Neuronal stem cell (in vitro differentiated cells): ENCODE data around the gene FBXO46.

Experiments
- DNase-seq: peaks from one replicate; pipeline ENCODE4 v3.0.0-alpha.2; 2013; ENCODE audit warnings: low spot score
- H2AFZ ChIP-seq: one replicate; pipeline ENCODE4 v1.6.1; 2013; ENCODE audit warnings: mild to moderate bottlenecking, low read length, inconsistent platforms
- H2AK5ac ChIP-seq: 2 replicates; pipeline ENCODE4 v1.6.1; 2013; ENCODE audit warnings: low read depth, mild to moderate bottlenecking, inconsistent platforms, low read length, moderate library complexity, mixed read lengths
- H2BK120ac ChIP-seq: 2 replicates; pipeline ENCODE4 v1.6.1; 2013; ENCODE audit warnings: low read depth, mild to moderate bottlenecking, inconsistent platforms, low read length, moderate library complexity, mixed read lengths
- H2BK12ac ChIP-seq: one replicate; pipeline ENCODE4 v1.6.1; 2013; ENCODE audit warnings: low read length, inconsistent platforms
- H2BK15ac ChIP-seq: 2 replicates; pipeline ENCODE4 v1.6.1; 2013; ENCODE audit warnings: mild to moderate bottlenecking, low read length, inconsistent platforms, mixed read lengths
- H2BK5ac ChIP-seq: one replicate; pipeline ENCODE4 v1.6.1; 2013; ENCODE audit warnings: inconsistent platforms, mild to moderate bottlenecking, low read length, moderate library complexity
- H3K14ac ChIP-seq: one replicate; pipeline ENCODE4 v1.6.1; 2013; ENCODE audit warnings: low read length, inconsistent platforms
- H3K18ac ChIP-seq: 2 replicates; pipeline ENCODE4 v1.6.1; 2013; ENCODE audit warnings: low read length, inconsistent platforms
- H3K23ac ChIP-seq: 2 replicates; pipeline ENCODE4 v1.6.1; 2013; ENCODE audit warnings: low read depth, mild to moderate bottlenecking, mixed read lengths, low read length, inconsistent platforms; ENCODE audit not compliant: poor library complexity
- H3K27ac ChIP-seq: replicated peaks from 3 replicates; pipeline ENCODE4 v1.5.1; 2013; ENCODE audit warnings: low read length, inconsistent platforms
- H3K27me3 ChIP-seq, 3 experiments: 2 replicates each; pipeline ENCODE4 v1.6.1; 2013; ENCODE audit warnings: low read length in 3 of 3, mild to moderate bottlenecking in 2 of 3, inconsistent platforms in 1 of 3, low read depth in 1 of 3, mixed read lengths in 1 of 3, moderate library complexity in 1 of 3; ENCODE audit not compliant: control insufficient read depth in 3 of 3, insufficient read depth in 3 of 3
- H3K36me3 ChIP-seq, 2 donors: replicated peaks in 1 of 2; 2 replicates each; pipeline ENCODE4 v1.6.1; 2013; ENCODE audit warnings: low read length in 2 of 2; ENCODE audit not compliant: control insufficient read depth in 2 of 2, insufficient read depth in 2 of 2
- H3K4ac ChIP-seq: 2 replicates; pipeline ENCODE4 v1.6.1; 2013; ENCODE audit warnings: inconsistent platforms, mild to moderate bottlenecking, low read length, moderate library complexity
- H3K4me1 ChIP-seq, 2 donors: 1 replicate in 1 of 2; 2 replicates in 1 of 2; pipeline ENCODE4 v1.6.1; 2013; ENCODE audit warnings: low read length in 2 of 2, low read depth in 1 of 2; ENCODE audit not compliant: control insufficient read depth in 2 of 2, insufficient read depth in 1 of 2
- H3K4me2 ChIP-seq: one replicate; pipeline ENCODE4 v1.6.1; 2013; ENCODE audit warnings: mild to moderate bottlenecking, low read length, inconsistent platforms; ENCODE audit not compliant: insufficient read depth, poor library complexity, severe bottlenecking
- H3K4me3 ChIP-seq, 2 donors: 2 replicates each; pipeline ENCODE4 v1.5.1; 2013; ENCODE audit warnings: low read length in 2 of 2, mild to moderate bottlenecking in 2 of 2, inconsistent platforms in 1 of 2, moderate library complexity in 1 of 2
- H3K79me1 ChIP-seq: one replicate; pipeline ENCODE4 v1.6.1; 2013; ENCODE audit warnings: low read depth, mild to moderate bottlenecking, inconsistent platforms, low read length, moderate library complexity
- H3K9ac ChIP-seq: one replicate; pipeline ENCODE4 v1.6.1; 2013; ENCODE audit warnings: mild to moderate bottlenecking, low read depth, low read length, inconsistent platforms; ENCODE audit not compliant: poor library complexity
- H3K9me3 ChIP-seq, 2 donors: replicated peaks in 1 of 2; 2 replicates each; pipeline versions ENCODE3 to v1.6.1; 2013; ENCODE audit warnings: low read length in 2 of 2, mild to moderate bottlenecking in 2 of 2, inconsistent platforms in 1 of 2, low read depth in 1 of 2, mixed read lengths in 1 of 2, moderate library complexity in 1 of 2; ENCODE audit not compliant: control insufficient read depth in 2 of 2, insufficient read depth in 1 of 2
- H4K8ac ChIP-seq: one replicate; pipeline ENCODE4 v1.6.1; 2013; ENCODE audit warnings: low read depth, mild to moderate bottlenecking, inconsistent platforms, low read length, moderate library complexity
- H4K91ac ChIP-seq: one replicate; pipeline ENCODE4 v1.6.1; 2013; ENCODE audit warnings: low read length, low read depth, mild to moderate bottlenecking, inconsistent platforms; ENCODE audit not compliant: poor library complexity
- WGBS, 2 donors: extraction: QIAGEN DNeasy Blood & Tissue Kit; methylation state at CpG; one replicate each; pipeline ENCODE4 v1.1.7; 2013; ENCODE audit warnings: missing lambda C conversion rate in 2 of 2, mixed read lengths in 1 of 2; ENCODE audit not compliant: insufficient read length in 2 of 2, insufficient replicate concordance in 1 of 2; ENCODE audit errors: extremely low coverage in 2 of 2; 5-methylcytosine and 5-hydroxymethylcytosine counted together

FBXO46 gene

DNA sequence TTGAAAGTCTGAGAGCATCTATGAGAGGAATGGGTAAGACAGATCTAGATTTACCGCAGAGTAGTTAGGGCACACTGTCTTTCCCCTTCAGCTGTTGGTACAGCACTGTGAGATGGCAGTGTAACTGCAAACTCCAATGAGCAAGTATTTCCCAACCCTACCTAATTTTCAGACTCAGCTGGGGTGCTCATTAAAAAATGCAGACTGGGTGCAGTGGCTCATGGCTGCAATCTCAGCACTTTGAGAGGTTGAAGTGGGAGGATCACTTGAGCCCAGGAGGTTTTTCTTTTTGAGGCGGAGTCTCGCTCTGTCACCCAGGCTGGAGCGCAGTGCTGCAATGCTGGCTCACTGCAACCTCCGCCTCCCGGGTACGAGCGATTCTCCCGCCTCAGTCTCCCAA lies 25.6 kb downstream of the FBXO46 start:
- Histone ChIP-seq H2AK5ac (no peak overlapping the region), H3K4me1 (peaks cover 0 to 3% of the 10 kb centered on the region in 2 donors), H3K23ac (no peak overlapping the region), H2BK12ac (no peak overlapping the region), H2BK15ac (no peak overlapping the region), H2BK5ac (no peak overlapping the region), H4K91ac (no peak overlapping the region), H3K4me3 (no peak overlapping the region), H2BK120ac (no peak overlapping the region), H3K4ac (no peak overlapping the region), H3K9me3 (peaks cover 0 to 5% of the 10 kb centered on the region in 2 donors), H3K9ac (no peak overlapping the region), H3K27ac (no peak overlapping the region), H3K36me3 (peaks cover 19 to 31% of the 10 kb centered on the region in 2 donors), H3K79me1 (peaks cover 2% of the 10 kb centered on the region), H2AFZ (no peak overlapping the region), H3K14ac (no peak overlapping the region), H3K27me3 (no peaks in the 10 kb centered on the region), H4K8ac (no peak overlapping the region), H3K4me2 (no peak overlapping the region), H3K18ac (no peak overlapping the region)
- no CpG with 5 or more reads among the region's 9 CpGs for WGBS, 2 donors
- no peak for DNase-seq

GRCh38 chr19:45701676-45702075 lies 29.0 kb downstream of the FBXO46 start:
- Histone ChIP-seq H3K4me1 (no peaks in the 10 kb centered on the region), H2AFZ (no peak overlapping the region), H4K8ac (no peak overlapping the region), H2BK5ac (no peak overlapping the region), H3K27me3 (no peaks in the 10 kb centered on the region), H3K9ac (no peak overlapping the region), H3K18ac (no peak overlapping the region), H2BK120ac (no peak overlapping the region), H3K27ac (no peak overlapping the region), H2AK5ac (no peak overlapping the region), H3K23ac (no peak overlapping the region), H3K36me3 (peaks cover 20 to 37% of the 10 kb centered on the region in 2 donors), H3K4ac (no peak overlapping the region), H3K4me2 (no peak overlapping the region), H2BK15ac (no peak overlapping the region), H2BK12ac (no peak overlapping the region), H3K14ac (no peak overlapping the region), H4K91ac (no peak overlapping the region), H3K9me3 (peaks cover 0 to 3% of the 10 kb centered on the region in 2 donors), H3K79me1 (peaks cover 2% of the 10 kb centered on the region), H3K4me3 (no peak overlapping the region)
- WGBS, 2 donors, result no CpG with 5 or more reads among the region's 7 CpGs
- no peak for DNase-seq

- Histone ChIP-seq H2AK5ac (no peak overlapping the region), H2BK120ac (no peak overlapping the region), H3K4ac (no peak overlapping the region), H3K4me3 (peak overlapping the region; percentile 58 to 97), H3K23ac (no peak overlapping the region), H2BK12ac (no peak overlapping the region), H3K4me1 (peaks cover 2 to 3% of the 10 kb centered on the region in 2 donors), H2BK15ac (no peak overlapping the region), H4K8ac (no peak overlapping the region), H2BK5ac (peak overlapping the region; percentile 88), H3K79me1 (peaks cover 5% of the 10 kb centered on the region), H3K9me3 (no peaks in the 10 kb centered on the region), H2AFZ (peak overlapping the region; percentile 89), H3K9ac (peak overlapping the region; percentile 93), H3K27me3 (no peaks in the 10 kb centered on the region), H3K18ac (peak overlapping the region; percentile 72), H3K27ac (peak overlapping the region; percentile 64), H4K91ac (no peak overlapping the region), H3K36me3 (peaks cover 15 to 45% of the 10 kb centered on the region in 2 donors), H3K4me2 (peak overlapping the region; percentile 92), H3K14ac (no peak overlapping the region)
- DNase-seq, result no peak
- no CpG with 5 or more reads among the region's 22 CpGs for WGBS, 2 donors
Observed at GRCh38 chr19:45693106-45693788, 37.4 kb downstream of the FBXO46 start.

DNA sequence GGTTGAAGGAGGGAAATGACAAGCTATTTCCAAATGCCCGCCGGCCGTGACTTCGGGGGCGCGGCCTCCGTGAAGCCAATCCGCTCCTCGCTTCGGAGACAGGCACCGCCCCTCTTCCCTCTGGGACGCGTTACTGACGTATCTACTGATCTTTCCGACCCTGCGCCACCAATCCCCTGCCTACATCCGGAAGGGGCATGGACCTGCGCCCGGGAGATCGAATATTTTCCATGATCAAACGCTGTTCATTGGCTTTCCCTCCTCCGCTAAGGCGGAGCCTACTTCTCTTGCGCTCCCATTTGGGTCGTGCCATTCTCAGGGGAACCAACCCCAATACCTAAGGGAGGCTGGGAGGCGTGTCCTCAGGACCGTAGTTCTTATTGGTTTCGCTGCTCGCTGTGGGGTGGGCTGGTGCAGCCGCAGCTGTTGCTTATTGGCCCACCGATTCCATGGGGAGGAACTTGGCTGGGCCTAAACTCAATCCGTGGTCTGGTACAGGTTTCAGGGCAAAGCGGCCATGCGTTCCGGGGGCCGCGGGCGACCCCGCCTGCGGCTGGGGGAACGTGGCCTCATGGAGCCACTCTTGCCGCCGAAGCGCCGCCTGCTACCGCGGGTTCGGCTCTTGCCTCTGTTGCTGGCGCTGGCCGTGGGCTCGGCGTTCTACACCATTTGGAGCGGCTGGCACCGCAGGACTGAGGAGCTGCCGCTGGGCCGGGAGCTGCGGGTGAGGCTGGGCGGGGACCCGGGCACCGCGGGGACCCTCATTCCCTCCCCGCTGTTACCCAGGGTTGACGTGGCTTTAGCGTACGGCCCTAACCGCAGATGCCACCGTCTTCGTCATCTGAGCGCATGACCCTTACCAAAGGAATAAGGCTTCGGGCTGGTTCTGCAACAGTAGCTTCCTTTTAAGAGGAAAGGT lies 38.2 kb downstream of the FBXO46 start, which contains the start of gene QPCTL:
Gene QPCTL, plus strand, starts transcription at position 480 of the 919 bp plus-strand sequence. Its CDS starts 38 bp downstream, at position 518.
- Histone ChIP-seq H3K9ac (peak within 1 kb of the TSS; percentile 96), H3K4me2 (peak within 1 kb of the TSS; percentile 92), H3K27me3 (no peaks in the 10 kb centered on the region), H2BK120ac (no peak within 1 kb of the TSS), H3K27ac (peak within 1 kb of the TSS; percentile 87), H3K23ac (peak within 1 kb of the TSS; percentile 99), H3K9me3 (no peaks in the 10 kb centered on the region), H2BK12ac (no peak within 1 kb of the TSS), H3K4ac (no peak within 1 kb of the TSS), H3K4me3 (peak within 1 kb of the TSS; percentile 58 to 97), H2AFZ (peak within 1 kb of the TSS; percentile 89), H2BK5ac (peak within 1 kb of the TSS; percentile 88), H4K8ac (no peak within 1 kb of the TSS), H4K91ac (no peak within 1 kb of the TSS), H3K14ac (no peak within 1 kb of the TSS), H2BK15ac (no peak within 1 kb of the TSS), H2AK5ac (peak within 1 kb of the TSS; percentile 86), H3K36me3 (peaks cover 20 to 47% of the 10 kb centered on the region in 2 donors), H3K79me1 (peaks cover 5% of the 10 kb centered on the region), H3K18ac (peak within 1 kb of the TSS; percentile 91), H3K4me1 (peaks cover 2 to 3% of the 10 kb centered on the region in 2 donors)
- peak; percentile 99 for DNase-seq
- no CpG with 5 or more reads among the region's 70 CpGs for WGBS, 2 donors
